ENCODE results near the gene LACRT. TPM values are rescaled to one million over a fixed set of nuclear protein-coding genes. Genes with fewer than 3 reads are reported as not detected.

LACRT gene
- total and polyA plus RNA-seq, 2 of the 13 experiments (the other 11 are each of a cell fraction or from before 2014, with no cell fraction given): not detected

DNA sequence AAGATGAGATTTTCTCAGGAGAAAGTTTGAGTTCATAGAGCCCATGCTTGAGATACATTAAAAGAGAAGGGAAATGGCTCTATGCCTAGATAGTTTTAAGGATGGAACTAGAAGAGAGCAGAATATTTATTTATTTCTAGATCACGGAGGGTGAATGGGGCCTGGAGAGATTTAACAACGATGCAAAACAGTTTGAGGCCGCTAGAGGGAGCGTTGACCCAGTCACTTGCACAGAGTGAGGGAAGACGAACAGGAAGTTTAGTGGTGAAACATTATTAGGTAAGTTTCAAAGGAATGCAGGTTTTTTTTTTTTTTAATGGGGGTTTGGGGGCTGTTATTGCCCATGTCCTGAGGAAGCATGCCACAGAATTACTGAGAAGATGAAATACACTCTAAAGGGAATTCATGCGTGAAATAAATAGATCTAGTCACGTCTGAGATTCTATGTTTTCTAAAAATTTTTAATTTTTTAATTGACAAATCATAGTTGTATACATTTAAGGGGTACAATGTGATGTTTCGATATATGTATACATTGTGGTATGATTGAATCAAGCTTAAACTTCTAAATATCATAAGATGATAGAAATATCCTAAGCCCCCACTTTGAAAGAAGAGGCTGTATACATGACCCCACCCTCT is 31.4 kb downstream of the LACRT start (continued):
- TF ChIP-seq, protein P1, sequence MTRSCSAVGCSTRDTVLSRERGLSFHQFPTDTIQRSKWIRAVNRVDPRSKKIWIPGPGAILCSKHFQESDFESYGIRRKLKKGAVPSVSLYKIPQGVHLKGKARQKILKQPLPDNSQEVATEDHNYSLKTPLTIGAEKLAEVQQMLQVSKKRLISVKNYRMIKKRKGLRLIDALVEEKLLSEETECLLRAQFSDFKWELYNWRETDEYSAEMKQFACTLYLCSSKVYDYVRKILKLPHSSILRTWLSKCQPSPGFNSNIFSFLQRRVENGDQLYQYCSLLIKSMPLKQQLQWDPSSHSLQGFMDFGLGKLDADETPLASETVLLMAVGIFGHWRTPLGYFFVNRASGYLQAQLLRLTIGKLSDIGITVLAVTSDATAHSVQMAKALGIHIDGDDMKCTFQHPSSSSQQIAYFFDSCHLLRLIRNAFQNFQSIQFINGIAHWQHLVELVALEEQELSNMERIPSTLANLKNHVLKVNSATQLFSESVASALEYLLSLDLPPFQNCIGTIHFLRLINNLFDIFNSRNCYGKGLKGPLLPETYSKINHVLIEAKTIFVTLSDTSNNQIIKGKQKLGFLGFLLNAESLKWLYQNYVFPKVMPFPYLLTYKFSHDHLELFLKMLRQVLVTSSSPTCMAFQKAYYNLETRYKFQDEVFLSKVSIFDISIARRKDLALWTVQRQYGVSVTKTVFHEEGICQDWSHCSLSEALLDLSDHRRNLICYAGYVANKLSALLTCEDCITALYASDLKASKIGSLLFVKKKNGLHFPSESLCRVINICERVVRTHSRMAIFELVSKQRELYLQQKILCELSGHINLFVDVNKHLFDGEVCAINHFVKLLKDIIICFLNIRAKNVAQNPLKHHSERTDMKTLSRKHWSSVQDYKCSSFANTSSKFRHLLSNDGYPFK (CRISPR knock-in tag; IDR thresholded peaks at IDR 0.05; ENCODE audit: borderline replicate concordance): no peak
- TF ChIP-seq XRCC5 (optimal IDR thresholded peaks at IDR 0.05; ENCODE audit: low read length) (peak; percentile 34), FOXK1 (CRISPR knock-in tag; IDR thresholded peaks at IDR 0.05; ENCODE audit: borderline replicate concordance, low read depth) (no peak), SMC3 (IDR thresholded peaks at IDR 0.05; ENCODE audit: low read length) (peak; percentile 16; the same call in 1 of the 2 replicates)

DNA sequence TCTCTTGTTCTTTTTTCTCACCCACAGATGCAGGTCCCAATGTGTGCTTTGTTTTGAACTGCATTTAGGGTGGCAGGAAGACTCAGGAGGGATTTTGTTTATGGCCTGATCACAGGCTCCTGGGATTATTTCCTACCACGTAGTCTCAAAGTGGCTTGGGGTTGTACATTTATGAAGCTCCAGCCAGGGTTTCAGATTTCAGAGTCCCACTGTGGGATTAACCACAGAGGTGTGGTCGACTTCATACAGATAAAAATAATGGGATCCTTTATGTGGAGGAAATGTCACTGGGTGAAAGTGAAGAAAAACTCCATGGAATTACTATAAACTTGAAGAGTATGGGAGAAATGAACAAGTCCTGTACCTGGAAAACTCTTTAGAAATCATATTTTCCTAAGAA is 32.0 kb downstream of the LACRT start:
- Histone ChIP-seq H2AFZ (ENCODE audit: low read length) (no peak overlapping the region), H3K4me1 (ENCODE audit: insufficient read depth, low read length) (no peaks in the 10 kb centered on the region), H3K4me3 (replicated peaks in 1 of 3; ENCODE audit: insufficient read depth in 1 of 3, low read depth in 2 of 3, low read length in 3 of 3) (no peak overlapping the region), H4K20me1 (ENCODE audit: insufficient read depth, low read length) (no peaks in the 10 kb centered on the region), H3K9ac (ENCODE audit: insufficient read depth, low read depth, low read length) (no peak overlapping the region), H3K27ac (ENCODE audit: extremely low read length, insufficient read depth, low read length) (no peak overlapping the region), H3K36me3 (replicated peaks in 1 of 2; ENCODE audit: control insufficient read depth in 1 of 2, insufficient read depth in 2 of 2, low read length in 2 of 2) (no peaks in the 10 kb centered on the region), H3K9me3 (ENCODE audit: low read length) (no peaks in the 10 kb centered on the region), H3K4me2 (ENCODE audit: low read depth, low read length) (no peak overlapping the region), H3K27me3 (ENCODE audit: control insufficient read depth in 1 of 2, insufficient read depth in 2 of 2, low read length in 2 of 2) (peaks cover 0 to 12% of the 10 kb centered on the region in 2 experiments; a peak in 1 of 5 replicates), H3K79me2 (ENCODE audit: insufficient read depth, low read length) (no peaks in the 10 kb centered on the region)
- POLR2A ChIA-PET: no interaction called here
- intact Hi-C loops (cut with micrococcal nuclease; ENCODE audit: unreplicated experiment): no loop called here
- BruUV-seq (replicated peaks): no TSS peak
- in situ Hi-C loops (cut with HindIII; ENCODE audit: extremely low pct_ligation_motif_present, low pct_unique_long_range_greater_than_20kb): no loop called here
- DNase-seq (ENCODE audit: low spot score): no peak
- no peak for TF ChIP-seq PRPF4 (IDR thresholded peaks at IDR 0.05; ENCODE audit: low read depth, low read length, poor library complexity, severe bottlenecking)
- TF ChIP-seq, protein P2, sequence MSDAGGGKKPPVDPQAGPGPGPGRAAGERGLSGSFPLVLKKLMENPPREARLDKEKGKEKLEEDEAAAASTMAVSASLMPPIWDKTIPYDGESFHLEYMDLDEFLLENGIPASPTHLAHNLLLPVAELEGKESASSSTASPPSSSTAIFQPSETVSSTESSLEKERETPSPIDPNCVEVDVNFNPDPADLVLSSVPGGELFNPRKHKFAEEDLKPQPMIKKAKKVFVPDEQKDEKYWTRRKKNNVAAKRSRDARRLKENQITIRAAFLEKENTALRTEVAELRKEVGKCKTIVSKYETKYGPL (CRISPR knock-in tag; IDR thresholded peaks at IDR 0.05): no peak
- TF ChIP-seq SNRNP70 (IDR thresholded peaks at IDR 0.05; ENCODE audit: low read depth, low read length): no peak
- no peak for TF ChIP-seq GABPB1 (CRISPR knock-in tag; IDR thresholded peaks at IDR 0.05)
- TF ChIP-seq, protein P3, sequence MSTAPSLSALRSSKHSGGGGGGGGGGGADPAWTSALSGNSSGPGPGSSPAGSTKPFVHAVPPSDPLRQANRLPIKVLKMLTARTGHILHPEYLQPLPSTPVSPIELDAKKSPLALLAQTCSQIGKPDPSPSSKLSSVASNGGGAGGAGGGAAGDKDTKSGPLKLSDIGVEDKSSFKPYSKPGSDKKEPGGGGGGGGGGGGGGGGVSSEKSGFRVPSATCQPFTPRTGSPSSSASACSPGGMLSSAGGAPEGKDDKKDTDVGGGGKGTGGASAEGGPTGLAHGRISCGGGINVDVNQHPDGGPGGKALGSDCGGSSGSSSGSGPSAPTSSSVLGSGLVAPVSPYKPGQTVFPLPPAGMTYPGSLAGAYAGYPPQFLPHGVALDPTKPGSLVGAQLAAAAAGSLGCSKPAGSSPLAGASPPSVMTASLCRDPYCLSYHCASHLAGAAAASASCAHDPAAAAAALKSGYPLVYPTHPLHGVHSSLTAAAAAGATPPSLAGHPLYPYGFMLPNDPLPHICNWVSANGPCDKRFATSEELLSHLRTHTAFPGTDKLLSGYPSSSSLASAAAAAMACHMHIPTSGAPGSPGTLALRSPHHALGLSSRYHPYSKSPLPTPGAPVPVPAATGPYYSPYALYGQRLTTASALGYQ (CRISPR knock-in tag; IDR thresholded peaks at IDR 0.05): no peak
- TF ChIP-seq ZBTB21 (CRISPR knock-in tag; IDR thresholded peaks at IDR 0.05): no peak
- ATAC-seq: no peak
- FAIRE-seq: no peak
- WGBS (ENCODE audit: low lambda C conversion rate): 5% methylated on average over 2 of the region's 2 CpGs
- CTCF ChIA-PET (ENCODE audit: low intra/inter-chr PET ratio, low total read pairs): interaction anchor here (1.2 kb wide), 1 partner anchor 24 kb away, joined by 3 read pairs; no protein-coding TSS in a partner anchor
